Measurements from ENCODE around the gene JCHAIN. TPM values are rescaled to one million over a fixed set of nuclear protein-coding genes. Genes with fewer than 3 reads are reported as not detected.

Gene JCHAIN
- total and polyA plus RNA-seq, 2 of the 13 experiments (the other 11 are each of a cell fraction or from before 2014, with no cell fraction given), result not detected

- 73% methylated on average over 3 of the region's 8 CpGs for WGBS (ENCODE audit: low lambda C conversion rate)
- Histone ChIP-seq H3K36me3 (replicated peaks in 1 of 2; ENCODE audit: control insufficient read depth in 1 of 2, insufficient read depth in 2 of 2, low read length in 2 of 2) (no peaks in the 10 kb centered on the region), H2AFZ (ENCODE audit: low read length) (no peak overlapping the region), H3K4me2 (ENCODE audit: low read depth, low read length) (no peak overlapping the region), H4K20me1 (ENCODE audit: insufficient read depth, low read length) (no peaks in the 10 kb centered on the region), H3K27ac (ENCODE audit: extremely low read length, insufficient read depth, low read length) (no peak overlapping the region), H3K27me3 (ENCODE audit: control insufficient read depth in 1 of 2, insufficient read depth in 2 of 2, low read length in 2 of 2) (no peaks in the 10 kb centered on the region), H3K4me3 (replicated peaks in 1 of 3; ENCODE audit: insufficient read depth in 1 of 3, low read depth in 2 of 3, low read length in 3 of 3) (no peak overlapping the region), H3K9me3 (ENCODE audit: low read length) (no peaks in the 10 kb centered on the region), H3K9ac (ENCODE audit: insufficient read depth, low read depth, low read length) (no peak overlapping the region), H3K79me2 (ENCODE audit: insufficient read depth, low read length) (no peaks in the 10 kb centered on the region), H3K4me1 (ENCODE audit: insufficient read depth, low read length) (no peaks in the 10 kb centered on the region)
- in situ Hi-C loops (cut with HindIII; ENCODE audit: extremely low pct_ligation_motif_present, low pct_unique_long_range_greater_than_20kb) (no loop called here), intact Hi-C loops (cut with micrococcal nuclease; ENCODE audit: unreplicated experiment) (loop anchor here (10.0 kb wide), 2 partner anchors 948 to 1698 kb away; no protein-coding TSS in a partner anchor)
- DNase-seq (ENCODE audit: low spot score) (no peak), ATAC-seq (no peak), FAIRE-seq (no peak)
- ChIA-PET CTCF (ENCODE audit: low intra/inter-chr PET ratio, low total read pairs) (no interaction called here), POLR2A (no interaction called here)
- TF ChIP-seq CEBPG (CRISPR knock-in tag; IDR thresholded peaks at IDR 0.05) (no peak), KDM5B (CRISPR knock-in tag; IDR thresholded peaks at IDR 0.05; ENCODE audit: borderline replicate concordance) (no peak), ZBTB1 (CRISPR knock-in tag; IDR thresholded peaks at IDR 0.05; ENCODE audit: borderline replicate concordance) (no peak), REPIN1 (CRISPR knock-in tag; IDR thresholded peaks at IDR 0.05; ENCODE audit: borderline replicate concordance, low read depth) (no peak), HDAC1 (CRISPR knock-in tag; IDR thresholded peaks at IDR 0.05) (no peak), ZBTB25 (CRISPR knock-in tag; IDR thresholded peaks at IDR 0.05) (no peak), GMEB2 (CRISPR knock-in tag; IDR thresholded peaks at IDR 0.05; ENCODE audit: low read depth) (no peak), ZBTB44 (CRISPR knock-in tag; IDR thresholded peaks at IDR 0.05) (no peak), FOXM1 (CRISPR knock-in tag; IDR thresholded peaks at IDR 0.05) (no peak), HNRNPK (IDR thresholded peaks at IDR 0.05; ENCODE audit: low read depth, low read length, poor library complexity, severe bottlenecking) (no peak), ZNF580 (CRISPR knock-in tag; IDR thresholded peaks at IDR 0.05; ENCODE audit: borderline replicate concordance, low read depth) (no peak), BRF2 (CRISPR knock-in tag; IDR thresholded peaks at IDR 0.05) (no peak), NR2F1 (CRISPR knock-in tag; IDR thresholded peaks at IDR 0.05) (no peak), PHB2 (IDR thresholded peaks at IDR 0.05; ENCODE audit: partially characterized antibody) (no peak)
- BruUV-seq (replicated peaks), result no TSS peak
Measured at GRCh38 chr4:70606459-70606858, 59.8 kb downstream of the JCHAIN start.
